B cell (primary cell): ENCODE measurements around the gene LZTS2. TPM values are rescaled to one million over a fixed set of nuclear protein-coding genes. Genes with fewer than 3 reads are reported as not detected.

Experiments
- ATAC-seq: fragments of 200-7000 bp; cut with Tn5 transposase; one replicate; pipeline ENCODE4 v1.10.0; 2021; ENCODE audit warnings: low read depth, mild to moderate bottlenecking, moderate number of reproducible peaks, moderate library complexity
- CTCF ChIA-PET: fragments of 350-600 bp; sonication (Branson Sonifier 250); formaldehyde crosslinking; loops from one replicate; lab custom pipeline; 2021; ENCODE audit warnings: antibody characterized with exemption, inconsistent platforms; lab: Charles Lee
- POLR2A ChIA-PET: fragments of 350-600 bp; sonication (Branson Sonifier 250); formaldehyde crosslinking; loops from one replicate; lab custom pipeline; 2021; ENCODE audit warnings: antibody characterized with exemption; lab: Charles Lee
- DNase-seq: peaks from one replicate; pipeline ENCODE4 v3.0.0; 2013
- H2AFZ ChIP-seq: 2 replicates; pipeline ENCODE4 v1.6.1; 2012; ENCODE audit warnings: mild to moderate bottlenecking, low read depth, low read length; ENCODE audit not compliant: insufficient read depth, poor library complexity, severe bottlenecking
- H3K27ac ChIP-seq, 2 donors: 1 replicate in 1 of 2; 2 replicates in 1 of 2; pipeline ENCODE4 v1.5.1; 2012 to 2013; ENCODE audit warnings: low read length in 2 of 2, mild to moderate bottlenecking in 2 of 2, moderate library complexity in 1 of 2
- H3K27me3 ChIP-seq, 4 experiments: fragments of 200-600 bp in 1 of 4; sonication (generic) in 1 of 4; replicated peaks in 1 of 4; 1 replicate in 2 of 4; 2 replicates in 2 of 4; pipeline versions ENCODE4 v1.6.1 to v1.7.0; 2013 to 2016; ENCODE audit warnings: low read length in 3 of 4, mild to moderate bottlenecking in 2 of 4, mixed read lengths in 1 of 4, moderate library complexity in 1 of 4; ENCODE audit not compliant: insufficient read depth in 4 of 4, control insufficient read depth in 3 of 4; ENCODE audit errors: control extremely low read depth in 1 of 4
- H3K36me3 ChIP-seq, 2 experiments: replicated peaks in 1 of 2; 1 replicate in 1 of 2; 2 replicates in 1 of 2; pipeline versions ENCODE4 v1.6.1 to v1.7.1; 2013; ENCODE audit warnings: low read length in 1 of 2; ENCODE audit not compliant: insufficient read depth in 2 of 2, control insufficient read depth in 1 of 2; ENCODE audit errors: control extremely low read depth in 1 of 2, extremely low read depth in 1 of 2
- H3K4me1 ChIP-seq, 2 donors: fragments of 200-600 bp in 1 of 2; sonication (generic) in 1 of 2; 1 replicate in 1 of 2; 2 replicates in 1 of 2; pipeline versions ENCODE4 v1.5.1 to v1.6.1; 2013 to 2017; ENCODE audit warnings: low read length in 2 of 2; ENCODE audit not compliant: control insufficient read depth in 2 of 2, insufficient read depth in 2 of 2
- H3K4me2 ChIP-seq: replicated peaks from 2 replicates; pipeline ENCODE3; 2012; ENCODE audit warnings: mild to moderate bottlenecking, low read depth, low read length; ENCODE audit not compliant: poor library complexity, severe bottlenecking
- H3K4me3 ChIP-seq, 5 experiments: fragments of 200-600 bp in 1 of 5; sonication (generic) in 1 of 5; 1 replicate in 3 of 5; 2 replicates in 2 of 5; pipeline versions ENCODE4 v1.5.1 to v1.7.0; 2011 to 2016; ENCODE audit warnings: low read length in 4 of 5, mild to moderate bottlenecking in 4 of 5, low read depth in 2 of 5, control low read depth in 1 of 5, moderate library complexity in 1 of 5; ENCODE audit not compliant: insufficient read depth in 1 of 5; ENCODE audit errors: control extremely low read depth in 1 of 5, extremely low read depth in 1 of 5
- H3K79me2 ChIP-seq: fragments of 200-600 bp; sonication (generic); one replicate; pipeline ENCODE4 v1.6.0; 2016; ENCODE audit warnings: low read length; ENCODE audit not compliant: control insufficient read depth, insufficient read depth
- H3K9ac ChIP-seq: fragments of 200-600 bp; sonication (generic); 2 replicates; pipeline ENCODE4 v1.6.1; 2017; ENCODE audit warnings: mild to moderate bottlenecking, low read length, moderate library complexity
- H3K9me3 ChIP-seq, 3 donors: one replicate each; pipeline versions ENCODE4 v1.6.1 to v1.7.1; 2013; ENCODE audit warnings: low read length in 2 of 3; ENCODE audit not compliant: control insufficient read depth in 2 of 3, insufficient read depth in 1 of 3; ENCODE audit errors: control extremely low read depth in 1 of 3
- H4K20me1 ChIP-seq: 2 replicates; pipeline ENCODE4 v1.6.0; 2012; ENCODE audit warnings: mild to moderate bottlenecking, low read length; ENCODE audit not compliant: insufficient read depth, control insufficient read depth, poor library complexity, severe bottlenecking
- H3K27ac Mint-ChIP-seq: one replicate; pipeline ENCODE4 v1.8.0; 2021; ENCODE audit warnings: mixed read lengths
- H3K27me3 Mint-ChIP-seq: one replicate; pipeline ENCODE4 v1.8.0; 2021; ENCODE audit warnings: mixed read lengths
- H3K4me1 Mint-ChIP-seq: one replicate; pipeline ENCODE4 v1.8.0; 2021; ENCODE audit warnings: mixed read lengths
- H3K4me3 Mint-ChIP-seq: one replicate; pipeline ENCODE4 v1.8.0; 2021; ENCODE audit warnings: mixed read lengths
- H3K9me3 Mint-ChIP-seq: one replicate; pipeline ENCODE4 v1.8.0; 2022; ENCODE audit warnings: mixed read lengths; ENCODE audit not compliant: insufficient read depth
- CTCF ChIP-seq: fragments of 200-600 bp; IDR thresholded peaks from one replicate; pipeline ENCODE4 v1.8.0; 2022; ENCODE audit warnings: antibody characterized with exemption, mild to moderate bottlenecking
- EZH2 ChIP-seq: IDR thresholded peaks from 2 replicates; pipeline ENCODE4 v1.6.1; 2012; ENCODE audit warnings: borderline replicate concordance, low read depth, mild to moderate bottlenecking, moderate library complexity, low read length; ENCODE audit not compliant: insufficient read depth, poor library complexity, severe bottlenecking
- WGBS: methylation state at CpG from one replicate; pipeline ENCODE4 v1.1.5; 2013; ENCODE audit warnings: missing lambda C conversion rate; ENCODE audit not compliant: insufficient coverage; 5-methylcytosine and 5-hydroxymethylcytosine counted together
- intact Hi-C: fragments of 100-400 bp; cut with micrococcal nuclease; formaldehyde crosslinking; loops from one replicate; pipeline ENCODE4 v1.10.0; 2022
- polyA plus RNA-seq: library from polyadenylated mRNA; depleted of rRNA; stranded (reverse); fragments of >200 nt; gene quantifications from 2 replicates; pipeline ENCODE4 v1.2.3, GENCODE V29; 2012
- total RNA-seq, 2 donors: library from RNA; stranded (reverse); fragments of 120-200 nt in 1 of 2; gene quantifications; 1 replicate in 1 of 2; 2 replicates in 1 of 2; pipeline versions ENCODE4 v1.2.3 to v1.2.4, GENCODE V29; 2013 to 2022

Gene LZTS2
- total and polyA plus RNA-seq, 2 donors (not counting 1 experiment from before 2014, with no cell fraction given), result 23.2 to 36.9 TPM

- Histone ChIP-seq H3K4me3 (no peak overlapping the region), H3K4me2 (peak overlapping the region; percentile 27), H3K36me3 (no peaks in the 10 kb centered on the region), H3K27ac (no peak overlapping the region), H3K9ac (no peak overlapping the region), H4K20me1 (no peaks in the 10 kb centered on the region), H3K9me3 (no peaks in the 10 kb centered on the region), H3K79me2 (no peaks in the 10 kb centered on the region), H2AFZ (no peak overlapping the region), H3K27me3 (peaks cover 0 to 32% (median 18%) of the 10 kb centered on the region in 4 experiments), H3K4me1 (peaks cover 8 to 14% of the 10 kb centered on the region in 2 donors)
- 6% methylated on average over 8 of the region's 14 CpGs for WGBS
- Mint-ChIP-seq H3K4me1 (peaks cover 16% of the 10 kb centered on the region), H3K9me3 (no peaks in the 10 kb centered on the region), H3K27me3 (peaks cover 27% of the 10 kb centered on the region), H3K27ac (no peak overlapping the region), H3K4me3 (no peak overlapping the region)
- intact Hi-C loops, result loop anchor here (1.0 to 5.0 kb wide), 3 partner anchors 13 to 340 kb away; partner anchors contain the start of genes LZTS2, PDZD7 and SFXN3
- DNase-seq, result peak; percentile 77
- ChIA-PET POLR2A (interaction anchor here (0.6 kb wide), 1 partner anchor 43 kb away, joined by 3 read pairs; the partner anchor contains the start of gene SEMA4G), CTCF (interaction anchor here (0.9 to 2.1 kb wide), 5 partner anchors 9 to 55 kb away, joined by 3 to 16 read pairs (median 4); partner anchors contain the start of gene LZTS2)
- peak; percentile 86 for ATAC-seq
- peak; percentile 83 for TF ChIP-seq CTCF
- TF ChIP-seq EZH2, result no peak
These were observed 13.1 kb downstream of the LZTS2 start for GRCh38 chr10:101012525-101013364.
